Astrocyte of the cerebellum (primary cell): ENCODE data around the gene ACCS.

Source experiments
- DNase-seq: peaks from one replicate; pipeline ENCODE4 v3.0.0-alpha.2; 2011; ENCODE audit warnings: low read depth
- H3K4me3 ChIP-seq: 2 replicates; pipeline ENCODE4 v1.5.1; 2011; ENCODE audit warnings: mild to moderate bottlenecking, low read depth, low read length, moderate library complexity
- CTCF ChIP-seq: IDR thresholded peaks from 2 replicates; pipeline ENCODE4 v1.5.1; 2012; ENCODE audit warnings: low read length, low read depth, moderate library complexity, mild to moderate bottlenecking; ENCODE audit errors: missing control alignments
- in situ Hi-C: cut with HindIII; loops from 2 replicates; pipeline ENCODE4 v1.10.0; 2017; ENCODE audit warnings: low sequenced_read_pairs

The ACCS gene

GRCh38 chr11:44120169-44120568, 54.1 kb downstream of the ACCS start:
- no peak overlapping the region for H3K4me3 ChIP-seq
- no peak for DNase-seq
- in situ Hi-C loops = loop anchor here (25.0 kb wide), 1 partner anchor 417 kb away; no protein-coding TSS in a partner anchor
- TF ChIP-seq CTCF = peak; percentile 40

- DNase-seq = no peak
- TF ChIP-seq CTCF = no peak
- H3K4me3 ChIP-seq = no peak overlapping the region
- in situ Hi-C loops = no loop called here
These were observed 59.5 kb downstream of the ACCS start for GRCh38 chr11:44125598-44125997.

GRCh38 chr11:44126304-44126703, 60.2 kb downstream of the ACCS start:
- DNase-seq = no peak
- TF ChIP-seq CTCF = no peak
- in situ Hi-C loops = no loop called here
- H3K4me3 ChIP-seq = no peak overlapping the region

GRCh38 chr11:44127130-44127529, 61.1 kb downstream of the ACCS start:
- no peak overlapping the region for H3K4me3 ChIP-seq
- in situ Hi-C loops = no loop called here
- TF ChIP-seq CTCF = no peak
- DNase-seq = no peak

GRCh38 chr11:44128729-44129128, 62.7 kb downstream of the ACCS start:
- in situ Hi-C loops = no loop called here
- no peak for DNase-seq
- no peak for TF ChIP-seq CTCF
- H3K4me3 ChIP-seq = no peak overlapping the region

- in situ Hi-C loops = no loop called here
- no peak for DNase-seq
These were observed 64.7 kb downstream of the ACCS start for GRCh38 chr11:44130751-44131150.

More at GRCh38 chr11:44130751-44131150, 64.7 kb downstream of the ACCS start:
- H3K4me3 ChIP-seq = no peak overlapping the region
- TF ChIP-seq CTCF = no peak
